AG04449 (cell line): Measurements from ENCODE around the gene CHRM3.
"Not testable (repeated sequence)": the region's sequence is repeated elsewhere in the genome, so short reads cannot be mapped to it uniquely, and the experiment has no call there.

Experiments
- CTCF ChIA-PET: fragments of 350-600 bp; formaldehyde crosslinking; extraction: SDS; loops from one replicate; lab custom pipeline; 2021; ENCODE audit warnings: antibody characterized with exemption; lab: Yijun Ruan, JAX
- POLR2A ChIA-PET: fragments of 400-600, 350-600 bp; formaldehyde crosslinking; extraction: SDS; loops from one replicate; lab custom pipeline; 2020; ENCODE audit warnings: antibody characterized with exemption, inconsistent platforms; lab: Yijun Ruan, JAX
- DNase-seq: peaks from one replicate; pipeline ENCODE4 v3.0.0-alpha.2; 2010; ENCODE audit warnings: low read depth, low spot score
- H3K4me3 ChIP-seq: 2 replicates; pipeline ENCODE4 v1.5.1; 2011; ENCODE audit warnings: low read depth, mild to moderate bottlenecking, control low read depth, low read length
- CTCF ChIP-seq: IDR thresholded peaks from one replicate; pipeline ENCODE4 v1.5.1; 2011; ENCODE audit warnings: mild to moderate bottlenecking, moderate library complexity, low read length, control low read depth, inconsistent platforms; ENCODE audit not compliant: insufficient read depth; ENCODE audit errors: missing control alignments

The CHRM3 gene

GRCh38 chr1:239354231-239354630 is 32.1 kb upstream of the CHRM3 start:
- no peak for DNase-seq
- POLR2A ChIA-PET: no interaction called here
- TF ChIP-seq CTCF: no peak
- H3K4me3 ChIP-seq: no peak overlapping the region
- CTCF ChIA-PET: no interaction called here

- no peak for TF ChIP-seq CTCF
- POLR2A ChIA-PET: no interaction called here
- CTCF ChIA-PET: no interaction called here
- no peak overlapping the region for H3K4me3 ChIP-seq
- DNase-seq: no peak
Measured at GRCh38 chr1:239357867-239358266, 28.5 kb upstream of the CHRM3 start.

GRCh38 chr1:239361403-239361802 is 25.0 kb upstream of the CHRM3 start:
- H3K4me3 ChIP-seq: no peak overlapping the region
- CTCF ChIA-PET: no interaction called here
- no peak for TF ChIP-seq CTCF
- DNase-seq: peak; percentile 84
- POLR2A ChIA-PET: no interaction called here

GRCh38 chr1:239363930-239364329 is 22.4 kb upstream of the CHRM3 start:
- no peak for DNase-seq
- H3K4me3 ChIP-seq: no peak overlapping the region
- ChIA-PET CTCF (no interaction called here), POLR2A (no interaction called here)
- TF ChIP-seq CTCF: no peak

- POLR2A ChIA-PET: no interaction called here
- CTCF ChIA-PET: no interaction called here
- no peak for TF ChIP-seq CTCF
- no peak overlapping the region for H3K4me3 ChIP-seq
- no peak for DNase-seq
Measured at GRCh38 chr1:239367196-239367810, 19.1 kb upstream of the CHRM3 start.

- POLR2A ChIA-PET: no interaction called here
- H3K4me3 ChIP-seq: no peak overlapping the region
- TF ChIP-seq CTCF: no peak
- DNase-seq: no peak
- CTCF ChIA-PET: no interaction called here
Measured at GRCh38 chr1:239368436-239369109, 17.8 kb upstream of the CHRM3 start.

GRCh38 chr1:239370869-239371268 is 15.5 kb upstream of the CHRM3 start:
- CTCF ChIA-PET, POLR2A ChIA-PET, DNase-seq, H3K4me3 ChIP-seq: not testable (repeated sequence)
